H1 (cell line): ENCODE results near the gene ABHD12. TPM values are rescaled to one million over a fixed set of nuclear protein-coding genes. Genes with fewer than 3 reads are reported as not detected.
A peak's percentile ranks its signal among the peaks of the same experiment; 100 is the strongest.
"Not testable (repeated sequence)": the region's sequence is repeated elsewhere in the genome, so short reads cannot be mapped to it uniquely, and the experiment has no call there.

Experiments
- CTCF ChIA-PET: fragments of 300-600 bp; sonication (Branson Sonifier 250); formaldehyde crosslinking; loops from one replicate; lab custom pipeline; 2021; ENCODE audit not compliant: partially characterized antibody; lab: Charles Lee
- POLR2A ChIA-PET: fragments of 300-600 bp; sonication (Branson Sonifier 250); formaldehyde crosslinking; loops from one replicate; lab custom pipeline; 2021; ENCODE audit warnings: inconsistent platforms; ENCODE audit not compliant: partially characterized antibody; lab: Charles Lee
- DNase-seq, 2 experiments: peaks; one replicate each; pipeline versions ENCODE4 v3.0.0 to v3.0.0-alpha.2; 2010 to 2022; ENCODE audit warnings: low spot score in 2 of 2, low read depth in 1 of 2, mixed read lengths in 1 of 2
- FAIRE-seq: peaks from 2 replicates; lab custom pipeline; 2011; peaks lifted over from hg19 to GRCh38; lab: Jason Lieb, UNC
- H2AFZ ChIP-seq: 2 replicates; pipeline ENCODE4 v1.8.1; 2012; ENCODE audit warnings: low read length, inconsistent platforms
- H2AK5ac ChIP-seq: 2 replicates; pipeline ENCODE4 v1.6.1; 2013; ENCODE audit warnings: low read depth, low read length
- H2BK120ac ChIP-seq: replicated peaks from 2 replicates; pipeline ENCODE3; 2013; ENCODE audit warnings: low read depth, low read length, inconsistent platforms
- H2BK12ac ChIP-seq: 2 replicates; pipeline ENCODE4 v1.6.1; 2013; ENCODE audit warnings: low read depth, low read length
- H2BK15ac ChIP-seq: 2 replicates; pipeline ENCODE4 v1.6.1; 2013; ENCODE audit warnings: low read length
- H2BK20ac ChIP-seq: 2 replicates; pipeline ENCODE4 v1.6.1; 2013; ENCODE audit warnings: low read length
- H2BK5ac ChIP-seq: 2 replicates; pipeline ENCODE4 v1.6.1; 2013; ENCODE audit warnings: low read depth, low read length
- H3K14ac ChIP-seq: 2 replicates; pipeline ENCODE4 v1.6.1; 2013; ENCODE audit warnings: inconsistent platforms; ENCODE audit not compliant: insufficient read length
- H3K18ac ChIP-seq: 2 replicates; pipeline ENCODE4 v1.6.1; 2013; ENCODE audit warnings: low read length; ENCODE audit errors: extremely low read depth
- H3K23ac ChIP-seq: 2 replicates; pipeline ENCODE4 v1.6.1; 2013; ENCODE audit warnings: inconsistent platforms; ENCODE audit not compliant: insufficient read length
- H3K23me2 ChIP-seq: 2 replicates; pipeline ENCODE4 v1.6.1; 2013; ENCODE audit warnings: low read depth, low read length
- H3K27ac ChIP-seq: 2 replicates; pipeline ENCODE4 v1.6.1; 2011; ENCODE audit warnings: low read depth, low read length, inconsistent platforms
- H3K27me3 ChIP-seq, 4 experiments: replicated peaks in 1 of 4; 1 replicate in 1 of 4; 2 replicates in 3 of 4; pipeline versions ENCODE4 v1.6.1 to v1.8.1; 2011 to 2013; ENCODE audit warnings: low read length in 3 of 4, mild to moderate bottlenecking in 3 of 4, inconsistent platforms in 2 of 4, mixed read lengths in 2 of 4, moderate library complexity in 1 of 4; ENCODE audit not compliant: control insufficient read depth in 3 of 4, insufficient read depth in 3 of 4; ENCODE audit errors: extremely low read depth in 1 of 4
- H3K36me3 ChIP-seq, 4 experiments: 2 replicates each; pipeline versions ENCODE4 v1.6.1 to v1.8.1; 2011 to 2013; ENCODE audit warnings: mild to moderate bottlenecking in 4 of 4, low read length in 3 of 4, moderate library complexity in 2 of 4, control low read depth in 1 of 4, inconsistent platforms in 1 of 4; ENCODE audit not compliant: insufficient read depth in 4 of 4, control insufficient read depth in 2 of 4
- H3K4ac ChIP-seq: replicated peaks from 2 replicates; pipeline ENCODE3; 2013; ENCODE audit warnings: low read length, low read depth, mixed read lengths, inconsistent platforms; ENCODE audit not compliant: insufficient read length
- H3K4me1 ChIP-seq, 4 experiments: replicated peaks in 1 of 4; 1 replicate in 1 of 4; 2 replicates in 3 of 4; pipeline versions ENCODE4 v1.6.1 to v1.8.1; 2011 to 2013; ENCODE audit warnings: low read length in 3 of 4, inconsistent platforms in 2 of 4, mixed read lengths in 1 of 4; ENCODE audit not compliant: insufficient read depth in 4 of 4, control insufficient read depth in 3 of 4
- H3K4me2 ChIP-seq, 2 experiments: 2 replicates each; pipeline versions ENCODE4 v1.6.1 to v1.8.1; 2011 to 2013; ENCODE audit warnings: low read depth in 2 of 2, low read length in 2 of 2, control low read depth in 1 of 2, inconsistent platforms in 1 of 2, mild to moderate bottlenecking in 1 of 2; ENCODE audit not compliant: insufficient read depth in 1 of 2
- H3K4me3 ChIP-seq, 4 experiments: fragments of 200-600, 300-600 bp in 1 of 4; sonication (generic), shearing (Covaris generic), sonication (Bioruptor Twin) in 1 of 4; 2 replicates each; pipeline versions ENCODE4 v1.5.1 to v1.8.1; 2011 to 2016; ENCODE audit warnings: low read length in 4 of 4, low read depth in 3 of 4, control low read depth in 2 of 4, inconsistent platforms in 2 of 4, mild to moderate bottlenecking in 2 of 4, mixed read lengths in 1 of 4, moderate library complexity in 1 of 4; ENCODE audit not compliant: insufficient read depth in 2 of 4; ENCODE audit errors: extremely low read depth in 1 of 4
- H3K56ac ChIP-seq: replicated peaks from 2 replicates; pipeline ENCODE3; 2013; ENCODE audit warnings: low read depth, mild to moderate bottlenecking, mixed read lengths, low read length, inconsistent platforms; ENCODE audit not compliant: insufficient read length
- H3K79me1 ChIP-seq: 2 replicates; pipeline ENCODE4 v1.6.1; 2013; ENCODE audit warnings: low read depth, low read length, control low read depth
- H3K79me2 ChIP-seq, 2 experiments: 2 replicates each; pipeline versions ENCODE4 v1.6.1 to v1.8.1; 2012 to 2013; ENCODE audit warnings: low read length in 2 of 2, mild to moderate bottlenecking in 2 of 2, inconsistent platforms in 1 of 2; ENCODE audit not compliant: insufficient read depth in 2 of 2, control insufficient read depth in 1 of 2
- H3K9ac ChIP-seq, 4 experiments: replicated peaks in 1 of 4; 1 replicate in 1 of 4; 2 replicates in 3 of 4; pipeline versions ENCODE4 v1.6.1 to v1.8.1; 2011 to 2013; ENCODE audit warnings: low read depth in 3 of 4, low read length in 3 of 4, control low read depth in 2 of 4, mild to moderate bottlenecking in 2 of 4, moderate library complexity in 2 of 4, inconsistent platforms in 1 of 4; ENCODE audit errors: extremely low read depth in 1 of 4
- H3K9me3 ChIP-seq, 2 experiments: 2 replicates each; pipeline versions ENCODE4 v1.6.1 to v1.8.1; 2012 to 2013; ENCODE audit warnings: mild to moderate bottlenecking in 2 of 2, moderate library complexity in 2 of 2, control low read depth in 1 of 2, inconsistent platforms in 1 of 2, low read depth in 1 of 2, low read length in 1 of 2, mixed read lengths in 1 of 2; ENCODE audit not compliant: insufficient read depth in 2 of 2
- H4K20me1 ChIP-seq, 2 experiments: replicated peaks in 1 of 2; 2 replicates each; pipeline versions ENCODE3 to v1.8.1; 2011 to 2013; ENCODE audit warnings: inconsistent platforms in 2 of 2, low read length in 2 of 2, mild to moderate bottlenecking in 1 of 2; ENCODE audit not compliant: insufficient read depth in 2 of 2, control insufficient read depth in 1 of 2
- H4K5ac ChIP-seq: 2 replicates; pipeline ENCODE4 v1.6.1; 2013; ENCODE audit warnings: low read length, low read depth, mixed read lengths, inconsistent platforms; ENCODE audit not compliant: insufficient read length
- H4K8ac ChIP-seq: 2 replicates; pipeline ENCODE4 v1.8.0; 2013; ENCODE audit warnings: mild to moderate bottlenecking, moderate library complexity, low read length, inconsistent platforms; ENCODE audit not compliant: insufficient read depth; ENCODE audit errors: extremely low read depth
- H4K91ac ChIP-seq: replicated peaks from 2 replicates; pipeline ENCODE3; 2013; ENCODE audit warnings: low read length, mixed read lengths, inconsistent platforms; ENCODE audit not compliant: insufficient read length
- CHD1 ChIP-seq: IDR thresholded peaks from 2 replicates; pipeline ENCODE4 v1.6.1; 2012; ENCODE audit warnings: low read depth, low read length, improper control_type of control experiment
- CTCF ChIP-seq, 3 experiments: IDR thresholded peaks; 1 replicate in 2 of 3; 2 replicates in 1 of 3; pipeline versions ENCODE4 v1.5.1 to v1.6.1; 2011; ENCODE audit warnings: low read length in 3 of 3, mild to moderate bottlenecking in 3 of 3, inconsistent platforms in 2 of 3, low read depth in 1 of 3, moderate library complexity in 1 of 3; ENCODE audit not compliant: insufficient read depth in 1 of 3; ENCODE audit errors: control extremely low read depth in 1 of 3
- MAX ChIP-seq: IDR thresholded peaks from 2 replicates; pipeline ENCODE4 v1.6.1; 2012; ENCODE audit warnings: inconsistent platforms
- WGBS, 2 experiments: shearing (Covaris generic) in 1 of 2; methylation state at CpG; one replicate each; pipeline versions ENCODE4 v1.1.6 to v1.1.7; 2013 to 2015; ENCODE audit warnings: low lambda C conversion rate in 2 of 2, mixed read lengths in 2 of 2, inconsistent platforms in 1 of 2, low coverage in 1 of 2, missing lambda C conversion rate in 1 of 2; ENCODE audit not compliant: insufficient replicate concordance in 2 of 2, insufficient coverage in 1 of 2, insufficient read length in 1 of 2; ENCODE audit errors: extremely low coverage in 1 of 2, missing lambda C conversion rate in 1 of 2; 5-methylcytosine and 5-hydroxymethylcytosine counted together
- polyA plus RNA-seq, 7 experiments: library from polyadenylated mRNA; depleted of rRNA in 3 of 7; stranded (reverse) in 5 of 7; unstranded in 2 of 7; fragments of >200 nt in 5 of 7; fragments of 200-250 nt in 2 of 7; gene quantifications; 1 replicate in 5 of 7; 2 replicates in 1 of 7; 4 replicates in 1 of 7; pipeline versions ENCODE4 v1.2.1 to v1.2.3, GENCODE V29; 2011 to 2013; ENCODE audit warnings: missing spikeins in 2 of 7, mixed read lengths in 2 of 7
- total RNA-seq: library from RNA; stranded (reverse); fragmentation: NEBNext Ultra II Directional; extraction: Animal tissue kit (Norgen Biotek cat#: 25700); gene quantifications from 2 replicates; pipeline ENCODE4 v1.2.1, GENCODE V29; 2021

The ABHD12 gene
- total and polyA plus RNA-seq, 2 of the 8 experiments (the other 6 are each of a cell fraction or from before 2014, with no cell fraction given): 31.3 to 59.5 TPM

GRCh38 chr20:25336561-25337422 is 53.8 kb downstream of the ABHD12 start (continued):
- TF ChIP-seq CTCF (IDR thresholded peaks at IDR 0.05; ENCODE audit: control extremely low read depth in 1 of 3, insufficient read depth in 1 of 3, low read depth in 1 of 3, low read length in 3 of 3) (peak; percentile 58 to 76 (median 71)), MAX (peak; percentile 18; the same call in 1 of the 2 replicates), CHD1 (no peak)

- H2BK20ac ChIP-seq, H4K20me1 ChIP-seq, H3K4me1 ChIP-seq, H2BK15ac ChIP-seq, CTCF ChIA-PET, FAIRE-seq, H3K9me3 ChIP-seq, DNase-seq, H2AFZ ChIP-seq, H3K23me2 ChIP-seq, POLR2A ChIA-PET, H2BK120ac ChIP-seq, H3K4ac ChIP-seq, H2BK5ac ChIP-seq, H2BK12ac ChIP-seq, H3K4me2 ChIP-seq, H3K9ac ChIP-seq, H4K5ac ChIP-seq, H3K56ac ChIP-seq, H3K14ac ChIP-seq, H3K27ac ChIP-seq, H3K4me3 ChIP-seq, H3K18ac ChIP-seq, H3K23ac ChIP-seq, H3K27me3 ChIP-seq, H3K36me3 ChIP-seq, H4K91ac ChIP-seq, H2AK5ac ChIP-seq, H4K8ac ChIP-seq, H3K79me1 ChIP-seq: not testable (repeated sequence)
- H3K79me2 ChIP-seq: peaks cover 0 to 22% of the 10 kb centered on the region in 2 experiments; a peak in 2 of 4 replicates
- WGBS, 2 experiments: 85% methylated on average over 1 of the region's 1 CpG; no CpG with 5 or more reads in 1 of the 2 experiments
These were observed 55.7 kb downstream of the ABHD12 start for GRCh38 chr20:25334972-25335371.
